Effector memory CD4-positive, alpha-beta T cell (primary cell): ENCODE measurements around the gene HOXC5.
A peak's percentile ranks its signal among the peaks of the same experiment; 100 is the strongest.

Experiments
- DNase-seq, 3 donors: peaks; one replicate each; pipeline ENCODE4 v3.0.0-alpha.2; 2020
- H3K27ac ChIP-seq: 2 replicates; pipeline ENCODE4 v1.7.0; 2013; ENCODE audit warnings: mild to moderate bottlenecking, low read length, moderate library complexity; ENCODE audit not compliant: insufficient read depth, poor library complexity, severe bottlenecking
- H3K27me3 ChIP-seq: replicated peaks from 2 replicates; pipeline ENCODE4 v1.7.0; 2013; ENCODE audit warnings: mild to moderate bottlenecking, low read length; ENCODE audit not compliant: insufficient read depth, control insufficient read depth, poor library complexity, severe bottlenecking
- H3K36me3 ChIP-seq: 2 replicates; pipeline ENCODE4 v1.7.0; 2013; ENCODE audit warnings: mild to moderate bottlenecking, low read length, moderate library complexity; ENCODE audit not compliant: control insufficient read depth, insufficient read depth
- H3K4me1 ChIP-seq: 2 replicates; pipeline ENCODE4 v1.7.0; 2013; ENCODE audit warnings: low read length, mild to moderate bottlenecking; ENCODE audit not compliant: control insufficient read depth, insufficient read depth, poor library complexity, severe bottlenecking
- H3K4me3 ChIP-seq: 2 replicates; pipeline ENCODE4 v1.7.0; 2013; ENCODE audit warnings: low read length, low read depth, mild to moderate bottlenecking; ENCODE audit not compliant: insufficient read depth, poor library complexity, severe bottlenecking
- H3K9me3 ChIP-seq: 2 replicates; pipeline ENCODE4 v1.7.0; 2013; ENCODE audit warnings: mild to moderate bottlenecking, low read length, moderate library complexity; ENCODE audit not compliant: control insufficient read depth

The HOXC5 gene

DNA sequence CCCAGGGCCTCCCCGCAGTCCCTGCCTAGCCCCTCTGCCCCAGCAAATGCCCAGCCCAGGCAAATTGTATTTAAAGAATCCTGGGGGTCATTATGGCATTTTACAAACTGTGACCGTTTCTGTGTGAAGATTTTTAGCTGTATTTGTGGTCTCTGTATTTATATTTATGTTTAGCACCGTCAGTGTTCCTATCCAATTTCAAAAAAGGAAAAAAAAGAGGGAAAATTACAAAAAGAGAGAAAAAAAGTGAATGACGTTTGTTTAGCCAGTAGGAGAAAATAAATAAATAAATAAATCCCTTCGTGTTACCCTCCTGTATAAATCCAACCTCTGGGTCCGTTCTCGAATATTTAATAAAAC is 2.4 kb upstream of the HOXC5 start:
- Histone ChIP-seq H3K9me3 (peaks cover 12% of the 10 kb centered on the region), H3K36me3 (no peaks in the 10 kb centered on the region), H3K4me1 (peaks cover 20% of the 10 kb centered on the region), H3K27ac (no peak overlapping the region), H3K4me3 (no peak overlapping the region), H3K27me3 (peaks cover 93% of the 10 kb centered on the region)
- DNase-seq, result no peak

- peaks cover 91% of the 10 kb centered on the region for H3K27me3 ChIP-seq
Observed at GRCh38 chr12:54030889-54031471, 1.9 kb upstream of the HOXC5 start.

GRCh38 chr12:54031480-54031879 is 1.4 kb upstream of the HOXC5 start:
- Histone ChIP-seq H3K4me3 (no peak overlapping the region), H3K4me1 (peaks cover 20% of the 10 kb centered on the region), H3K27me3 (peaks cover 91% of the 10 kb centered on the region), H3K36me3 (no peaks in the 10 kb centered on the region), H3K9me3 (peaks cover 12% of the 10 kb centered on the region), H3K27ac (no peak overlapping the region)
- DNase-seq, result no peak

More at GRCh38 chr12:54030889-54031471, 1.9 kb upstream of the HOXC5 start:
- peaks cover 12% of the 10 kb centered on the region for H3K9me3 ChIP-seq
- no peak for DNase-seq
- H3K36me3 ChIP-seq, result no peaks in the 10 kb centered on the region
- H3K4me1 ChIP-seq, result peaks cover 20% of the 10 kb centered on the region
- H3K4me3 ChIP-seq, result no peak overlapping the region
- no peak overlapping the region for H3K27ac ChIP-seq

- Histone ChIP-seq H3K9me3 (peaks cover 12% of the 10 kb centered on the region), H3K27ac (no peak overlapping the region)
Observed at GRCh38 chr12:54032086-54032619, 697 bp upstream of the HOXC5 start.

DNA sequence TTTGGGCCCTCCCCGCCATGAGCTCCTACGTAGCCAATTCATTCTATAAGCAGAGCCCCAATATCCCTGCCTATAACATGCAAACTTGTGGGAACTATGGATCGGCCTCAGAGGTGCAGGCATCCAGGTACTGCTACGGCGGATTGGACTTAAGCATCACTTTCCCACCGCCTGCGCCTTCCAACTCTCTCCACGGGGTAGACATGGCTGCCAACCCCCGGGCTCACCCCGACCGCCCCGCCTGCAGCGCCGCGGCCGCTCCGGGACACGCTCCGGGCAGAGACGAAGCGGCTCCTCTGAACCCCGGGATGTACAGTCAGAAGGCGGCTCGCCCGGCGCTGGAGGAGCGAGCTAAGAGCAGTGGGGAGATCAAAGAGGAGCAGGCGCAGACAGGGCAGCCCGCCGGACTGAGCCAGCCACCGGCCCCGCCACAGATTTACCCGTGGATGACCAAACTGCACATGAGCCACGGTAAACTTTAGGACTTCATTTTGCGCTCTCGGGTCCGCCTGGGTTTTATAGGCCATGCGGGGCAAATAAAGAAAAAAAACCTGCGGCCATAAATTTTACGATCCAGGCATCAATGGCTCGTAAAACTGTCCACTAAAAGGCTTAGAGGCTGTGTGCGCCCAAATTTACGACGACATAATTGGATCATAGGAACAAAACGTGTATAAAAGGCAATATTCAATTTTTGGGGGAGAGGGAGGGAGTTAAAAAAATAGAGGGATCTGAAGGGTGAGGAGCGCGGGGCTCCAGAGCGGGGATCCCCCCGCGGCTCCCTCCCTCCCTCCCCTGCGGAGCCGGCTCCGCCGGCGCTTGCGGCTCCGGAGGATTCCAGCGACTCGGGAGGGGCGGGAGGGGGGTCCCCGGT is 493 bp downstream of the HOXC5 start:
- Histone ChIP-seq H3K9me3 (peaks cover 12% of the 10 kb centered on the region), H3K4me1 (peaks cover 20% of the 10 kb centered on the region), H3K36me3 (no peaks in the 10 kb centered on the region), H3K27ac (no peak overlapping the region), H3K27me3 (peaks cover 83% of the 10 kb centered on the region), H3K4me3 (no peak overlapping the region)
- no peak for DNase-seq

More at GRCh38 chr12:54032086-54032619, 697 bp upstream of the HOXC5 start:
- H3K4me3 ChIP-seq, result no peak overlapping the region
- DNase-seq, result no peak
- no peaks in the 10 kb centered on the region for H3K36me3 ChIP-seq
- H3K4me1 ChIP-seq, result peaks cover 20% of the 10 kb centered on the region
- H3K27me3 ChIP-seq, result peaks cover 86% of the 10 kb centered on the region

GRCh38 chr12:54033980-54034784 is 1.3 kb downstream of the HOXC5 start:
- Histone ChIP-seq H3K4me3 (peak overlapping the region; percentile 6), H3K4me1 (peaks cover 18% of the 10 kb centered on the region), H3K9me3 (peaks cover 12% of the 10 kb centered on the region), H3K27ac (no peak overlapping the region), H3K36me3 (no peaks in the 10 kb centered on the region), H3K27me3 (peaks cover 75% of the 10 kb centered on the region)
- DNase-seq, result no peak

DNA sequence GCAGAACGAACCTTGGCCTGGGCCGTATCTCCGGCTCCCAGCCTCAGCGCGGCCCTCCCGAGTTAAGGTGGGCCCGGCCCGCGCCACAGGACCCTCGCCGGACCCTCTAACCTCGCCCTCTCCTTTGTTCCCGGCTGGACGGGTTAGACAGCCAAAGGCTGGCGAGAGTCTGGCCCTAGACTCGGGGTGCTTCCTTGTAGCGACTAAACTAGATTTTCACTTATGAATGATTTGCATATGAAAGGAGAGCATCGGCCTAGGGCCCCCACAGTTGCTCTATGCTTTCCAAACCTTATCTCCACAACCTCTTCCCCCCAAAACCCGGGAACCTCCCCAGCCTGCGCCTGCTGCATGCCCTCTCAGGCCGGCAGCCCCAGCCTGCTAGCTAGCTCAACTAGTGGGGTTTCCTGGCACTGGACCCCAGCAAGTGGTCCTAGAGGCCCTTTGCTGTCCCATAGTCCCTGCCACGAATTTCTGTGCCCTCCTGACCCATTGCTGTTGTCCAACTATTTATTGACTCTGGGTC is 2.0 kb downstream of the HOXC5 start:
- H3K36me3 ChIP-seq, result no peaks in the 10 kb centered on the region
- no peak overlapping the region for H3K4me3 ChIP-seq
- H3K27ac ChIP-seq, result no peak overlapping the region
- H3K9me3 ChIP-seq, result peaks cover 12% of the 10 kb centered on the region
- H3K27me3 ChIP-seq, result peaks cover 76% of the 10 kb centered on the region
- DNase-seq, result no peak
- peaks cover 14% of the 10 kb centered on the region for H3K4me1 ChIP-seq

DNA sequence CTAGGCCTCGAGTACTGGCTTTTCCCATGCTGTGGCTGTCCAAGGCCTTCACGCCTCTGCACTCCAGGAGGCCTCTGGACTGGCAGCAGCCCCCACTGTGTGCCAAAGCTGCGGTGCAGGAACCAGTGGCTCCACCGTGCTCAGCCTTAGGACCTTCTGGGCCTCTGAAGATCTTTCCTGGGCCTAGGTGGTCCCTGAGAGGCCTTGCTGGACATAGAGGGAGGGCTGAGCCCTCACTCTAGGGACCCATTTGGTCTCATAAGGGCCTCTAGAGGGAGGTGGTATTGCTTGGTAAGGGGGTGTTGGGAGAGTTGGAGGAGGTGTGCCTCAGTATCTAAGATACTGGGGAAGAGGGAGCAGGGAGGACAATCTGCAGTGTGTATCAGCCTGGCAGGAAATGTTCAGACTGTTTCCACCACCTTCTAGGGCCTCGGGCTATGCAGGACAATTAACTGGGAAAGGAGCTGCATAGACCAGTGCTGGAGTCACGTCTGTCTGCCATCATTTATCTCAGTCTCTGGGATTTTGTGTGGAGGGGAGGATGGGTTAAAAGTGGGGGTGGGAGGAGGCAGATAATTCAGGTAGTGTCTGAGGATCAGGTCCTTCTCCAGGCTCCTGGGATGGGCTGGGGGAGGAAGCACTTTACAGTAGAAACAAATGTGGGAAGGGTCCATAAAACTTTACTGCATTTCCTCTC is 2.9 kb downstream of the HOXC5 start:
- H3K4me1 ChIP-seq, result peaks cover 13% of the 10 kb centered on the region
- peaks cover 12% of the 10 kb centered on the region for H3K9me3 ChIP-seq
- DNase-seq, result no peak
- no peaks in the 10 kb centered on the region for H3K36me3 ChIP-seq
- no peak overlapping the region for H3K27ac ChIP-seq
- H3K27me3 ChIP-seq, result peaks cover 75% of the 10 kb centered on the region
- no peak overlapping the region for H3K4me3 ChIP-seq

GRCh38 chr12:54036620-54037359 is 3.9 kb downstream of the HOXC5 start:
- H3K9me3 ChIP-seq, result peaks cover 12% of the 10 kb centered on the region
- no peaks in the 10 kb centered on the region for H3K36me3 ChIP-seq
- H3K4me1 ChIP-seq, result peaks cover 10% of the 10 kb centered on the region
- H3K27ac ChIP-seq, result no peak overlapping the region
- no peak for DNase-seq
- no peak overlapping the region for H3K4me3 ChIP-seq
- peaks cover 64% of the 10 kb centered on the region for H3K27me3 ChIP-seq
